Measurements from ENCODE around the gene NOTCH3. TPM values are rescaled to one million over a fixed set of nuclear protein-coding genes. Genes with fewer than 3 reads are reported as not detected.

NOTCH3 gene
- total and polyA plus RNA-seq, 2 donors (not counting 1 experiment from before 2014, with no cell fraction given): 26.4 to 42.6 TPM

- no peak overlapping the region for H3K9ac ChIP-seq (ENCODE audit: insufficient read depth, low read length)
- no peak overlapping the region for H3K4me2 ChIP-seq (ENCODE audit: extremely low read depth, insufficient read depth, low read length)
- H3K9me3 ChIP-seq (ENCODE audit: control insufficient read depth, insufficient read depth, low read depth, low read length): no peaks in the 10 kb centered on the region
- TF ChIP-seq CTCF (conservative IDR thresholded peaks at IDR 0.05 in 1 of 2, IDR thresholded peaks at IDR 0.05 in 1 of 2; ENCODE audit: low read depth in 1 of 2, low read length in 2 of 2): no peak
- TF ChIP-seq EZH2 (IDR thresholded peaks at IDR 0.05; ENCODE audit: low read length, missing control alignments): no peak
- no peaks in the 10 kb centered on the region for H3K36me3 ChIP-seq (ENCODE audit: control insufficient read depth, insufficient read depth, low read length)
- H3K27me3 ChIP-seq (ENCODE audit: control insufficient read depth, insufficient read depth, low read length): no peaks in the 10 kb centered on the region
- no peaks in the 10 kb centered on the region for H4K20me1 ChIP-seq (ENCODE audit: control insufficient read depth, extremely low read depth, insufficient read depth, low read length)
- H3K79me2 ChIP-seq (ENCODE audit: control insufficient read depth, insufficient read depth, low read length): no peaks in the 10 kb centered on the region
- no peak overlapping the region for H2AFZ ChIP-seq (ENCODE audit: low read length)
- no peak overlapping the region for H3K27ac ChIP-seq (ENCODE audit: insufficient read depth, low read length)
- peaks cover 10% of the 10 kb centered on the region for H3K4me1 ChIP-seq (ENCODE audit: control insufficient read depth, extremely low read depth, insufficient read depth, low read length)
- H3K4me3 ChIP-seq (replicated peaks in 1 of 4; ENCODE audit: control extremely low read depth in 1 of 4, insufficient read depth in 1 of 4, low read depth in 3 of 4, low read length in 4 of 4): no peak overlapping the region
- DNase-seq (ENCODE audit: low read depth in 2 of 2): no peak
These were observed 26.5 kb upstream of the NOTCH3 start for GRCh38 chr19:15227261-15227660.

GRCh38 chr19:15225760-15226159, 25.0 kb upstream of the NOTCH3 start:
- no peak for TF ChIP-seq CTCF (conservative IDR thresholded peaks at IDR 0.05 in 1 of 2, IDR thresholded peaks at IDR 0.05 in 1 of 2; ENCODE audit: low read depth in 1 of 2, low read length in 2 of 2)
- no peak for TF ChIP-seq EZH2 (IDR thresholded peaks at IDR 0.05; ENCODE audit: low read length, missing control alignments)
- Histone ChIP-seq H3K9ac (ENCODE audit: insufficient read depth, low read length) (no peak overlapping the region), H3K4me1 (ENCODE audit: control insufficient read depth, extremely low read depth, insufficient read depth, low read length) (peaks cover 10% of the 10 kb centered on the region), H3K4me2 (ENCODE audit: extremely low read depth, insufficient read depth, low read length) (no peak overlapping the region), H3K9me3 (ENCODE audit: control insufficient read depth, insufficient read depth, low read depth, low read length) (no peaks in the 10 kb centered on the region), H3K4me3 (replicated peaks in 1 of 4; ENCODE audit: control extremely low read depth in 1 of 4, insufficient read depth in 1 of 4, low read depth in 3 of 4, low read length in 4 of 4) (no peak overlapping the region), H3K79me2 (ENCODE audit: control insufficient read depth, insufficient read depth, low read length) (no peaks in the 10 kb centered on the region), H3K27me3 (ENCODE audit: control insufficient read depth, insufficient read depth, low read length) (no peaks in the 10 kb centered on the region), H3K27ac (ENCODE audit: insufficient read depth, low read length) (no peak overlapping the region), H2AFZ (ENCODE audit: low read length) (no peak overlapping the region), H3K36me3 (ENCODE audit: control insufficient read depth, insufficient read depth, low read length) (no peaks in the 10 kb centered on the region), H4K20me1 (ENCODE audit: control insufficient read depth, extremely low read depth, insufficient read depth, low read length) (no peaks in the 10 kb centered on the region)
- DNase-seq (ENCODE audit: low read depth in 2 of 2): no peak

- no peaks in the 10 kb centered on the region for H3K79me2 ChIP-seq (ENCODE audit: control insufficient read depth, insufficient read depth, low read length)
- H3K9ac ChIP-seq (ENCODE audit: insufficient read depth, low read length): peak overlapping the region; percentile 91
- H2AFZ ChIP-seq (ENCODE audit: low read length): peak overlapping the region; percentile 75
- no peaks in the 10 kb centered on the region for H3K27me3 ChIP-seq (ENCODE audit: control insufficient read depth, insufficient read depth, low read length)
- TF ChIP-seq EZH2 (IDR thresholded peaks at IDR 0.05; ENCODE audit: low read length, missing control alignments): no peak
- no peak for TF ChIP-seq CTCF (conservative IDR thresholded peaks at IDR 0.05 in 1 of 2, IDR thresholded peaks at IDR 0.05 in 1 of 2; ENCODE audit: low read depth in 1 of 2, low read length in 2 of 2)
- H3K36me3 ChIP-seq (ENCODE audit: control insufficient read depth, insufficient read depth, low read length): no peaks in the 10 kb centered on the region
- no peaks in the 10 kb centered on the region for H4K20me1 ChIP-seq (ENCODE audit: control insufficient read depth, extremely low read depth, insufficient read depth, low read length)
- H3K9me3 ChIP-seq (ENCODE audit: control insufficient read depth, insufficient read depth, low read depth, low read length): no peaks in the 10 kb centered on the region
- DNase-seq (ENCODE audit: low read depth in 2 of 2): no peak
- peaks cover 10% of the 10 kb centered on the region for H3K4me1 ChIP-seq (ENCODE audit: control insufficient read depth, extremely low read depth, insufficient read depth, low read length)
- H3K4me3 ChIP-seq (replicated peaks in 1 of 4; ENCODE audit: control extremely low read depth in 1 of 4, insufficient read depth in 1 of 4, low read depth in 3 of 4, low read length in 4 of 4): peak overlapping the region; percentile 56 to 75 (median 62)
- peak overlapping the region; percentile 90 for H3K4me2 ChIP-seq (ENCODE audit: extremely low read depth, insufficient read depth, low read length)
- H3K27ac ChIP-seq (ENCODE audit: insufficient read depth, low read length): peak overlapping the region; percentile 90
These were observed 23.0 kb upstream of the NOTCH3 start for GRCh38 chr19:15223649-15224361.
